ENCODE results near the gene TNFRSF9.
"Not testable (repeated sequence)": the region's sequence is repeated elsewhere in the genome, so short reads cannot be mapped to it uniquely, and the experiment has no call there.

The TNFRSF9 gene

DNA sequence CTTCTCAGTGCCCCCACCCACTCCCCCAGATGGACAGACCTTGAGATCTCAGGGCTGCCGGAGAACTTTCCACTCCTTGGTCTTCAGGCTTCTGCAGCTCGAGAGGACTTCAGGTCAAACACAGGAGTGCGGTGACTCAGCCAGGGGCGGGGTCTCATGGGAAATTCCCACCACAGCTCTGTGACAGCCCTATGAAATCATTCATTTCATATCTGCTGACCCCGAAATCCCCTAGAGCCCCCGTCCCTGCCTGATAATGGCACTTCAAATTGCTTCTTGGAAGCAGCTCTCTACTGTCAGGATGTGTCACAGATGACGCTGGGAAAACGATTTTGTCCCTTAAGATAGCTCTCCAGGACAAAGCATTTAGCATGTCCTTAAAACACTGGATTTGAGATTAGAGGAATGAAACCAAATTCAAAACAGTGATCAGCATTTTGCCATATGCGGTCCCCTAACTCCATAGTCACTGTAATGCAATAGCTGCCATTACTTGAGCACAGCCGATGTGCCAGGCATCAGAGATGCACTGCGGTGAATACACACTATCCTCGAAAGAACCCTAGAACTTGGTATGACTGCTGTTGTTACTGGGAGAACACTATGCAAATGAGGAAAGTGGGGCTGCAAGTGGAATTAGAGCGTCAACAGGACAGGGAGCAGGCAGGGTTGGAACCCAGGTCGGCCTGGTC is at the start of gene TNFRSF9:
Gene TNFRSF9, minus strand, starts transcription at position 95 of the 692 bp plus-strand sequence. CDS start 845 bp downstream, outside the sequence.
- no peak for DNase-seq

DNA sequence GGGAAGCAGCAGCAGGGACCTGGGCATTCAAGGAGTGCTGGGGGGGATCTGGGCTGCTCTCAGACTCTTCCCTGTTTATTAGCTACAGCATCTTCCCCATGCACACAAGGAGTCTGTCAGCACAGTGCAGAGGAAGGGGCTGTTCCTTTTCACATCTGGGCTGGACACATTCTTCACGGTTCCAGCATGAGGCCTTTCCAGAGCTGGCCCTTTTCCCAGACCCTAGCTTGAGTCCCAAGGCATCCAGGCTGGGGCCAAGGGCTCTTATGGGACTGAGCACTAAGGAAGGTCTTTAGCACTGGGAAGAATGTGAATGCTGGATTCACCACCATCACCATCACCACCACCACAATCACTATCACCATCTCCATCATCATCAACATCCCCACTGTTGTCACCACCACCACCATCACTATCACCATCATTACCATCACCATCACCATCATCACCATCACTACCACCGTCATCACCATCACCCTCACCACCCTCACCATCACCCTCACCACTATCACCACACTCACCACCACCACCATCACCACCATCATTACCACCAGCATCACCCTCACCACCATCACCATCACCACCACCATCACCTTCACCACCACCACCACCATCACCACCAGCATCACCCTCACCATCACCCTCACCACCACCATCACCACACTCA is 49.3 kb upstream of the TNFRSF9 start:
- DNase-seq = no peak

DNA sequence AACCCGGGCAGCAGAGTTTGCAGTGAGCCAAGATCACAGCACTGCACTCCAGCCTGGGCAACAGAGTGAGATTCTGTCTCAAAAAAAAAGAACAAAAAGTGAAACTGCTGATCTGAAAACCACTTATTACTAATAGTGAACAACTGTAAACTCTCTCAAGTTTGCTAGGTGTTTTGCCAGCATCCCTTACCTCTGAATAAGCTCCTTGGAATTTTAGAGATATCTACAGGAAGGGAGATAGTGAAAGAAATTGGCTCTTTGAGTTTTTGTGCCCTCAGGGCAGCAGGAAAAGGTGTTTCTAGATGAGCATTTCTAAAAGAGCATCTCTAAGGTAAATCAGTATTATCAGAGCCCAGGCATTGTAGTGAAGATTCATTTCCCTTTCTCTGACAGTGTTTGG is 47.9 kb upstream of the TNFRSF9 start:
- DNase-seq = no peak

DNA sequence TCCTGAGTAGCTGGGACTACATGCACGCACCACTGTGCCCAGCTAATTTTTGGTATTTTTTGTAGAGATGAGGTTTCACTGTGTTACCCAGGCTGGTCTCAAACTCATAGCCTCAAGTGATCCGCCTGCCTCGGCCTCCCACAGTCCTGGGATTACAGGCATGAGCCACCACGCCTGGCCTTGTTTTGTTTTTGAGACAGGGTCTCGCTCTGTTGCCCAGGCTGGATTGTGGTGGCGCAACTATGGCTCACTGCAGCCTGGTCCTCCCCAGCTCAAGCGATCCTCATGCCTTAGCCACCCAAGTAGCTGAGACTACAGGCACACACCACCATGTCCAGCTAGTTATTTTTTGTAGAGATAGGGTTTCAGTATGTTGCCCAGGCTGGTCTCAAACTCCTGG is 46.9 kb upstream of the TNFRSF9 start:
- DNase-seq = no peak

DNA sequence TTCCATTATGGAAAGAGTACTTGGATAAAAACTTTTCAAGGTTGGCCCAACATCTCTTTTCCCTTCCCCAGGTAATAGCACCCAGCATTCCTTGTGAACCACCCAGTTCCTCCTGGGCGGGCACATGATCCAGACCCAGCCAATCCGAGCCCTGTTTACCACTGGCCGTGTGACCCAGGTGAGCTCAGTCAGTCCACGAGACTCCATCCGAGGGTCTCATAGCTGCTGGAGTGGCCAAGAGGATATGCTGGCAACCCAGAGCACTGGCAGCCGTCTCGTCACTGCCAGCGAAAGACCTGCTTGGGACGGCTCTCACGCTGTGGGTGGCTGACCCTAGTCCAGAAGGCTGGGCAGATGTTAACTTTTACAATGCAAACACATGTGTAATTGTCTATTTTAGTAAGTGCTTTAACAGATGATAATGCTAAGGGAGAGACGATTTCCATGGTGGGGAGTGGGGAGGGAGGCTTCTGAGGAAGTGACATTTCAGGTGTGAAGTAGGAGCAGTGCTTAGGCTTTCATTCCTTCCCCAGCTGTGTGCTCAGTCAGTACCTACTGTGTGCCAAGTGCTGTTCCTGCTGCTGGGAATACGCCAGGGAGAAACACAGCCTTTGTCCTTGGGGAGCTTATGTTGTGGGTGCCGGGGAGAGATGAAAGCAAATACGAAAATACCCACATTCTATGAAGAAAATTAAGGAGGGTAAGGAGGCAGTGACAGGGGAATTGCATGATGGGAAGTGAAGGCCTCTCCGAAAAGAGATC is 45.4 kb upstream of the TNFRSF9 start:
- no peak for DNase-seq

DNA sequence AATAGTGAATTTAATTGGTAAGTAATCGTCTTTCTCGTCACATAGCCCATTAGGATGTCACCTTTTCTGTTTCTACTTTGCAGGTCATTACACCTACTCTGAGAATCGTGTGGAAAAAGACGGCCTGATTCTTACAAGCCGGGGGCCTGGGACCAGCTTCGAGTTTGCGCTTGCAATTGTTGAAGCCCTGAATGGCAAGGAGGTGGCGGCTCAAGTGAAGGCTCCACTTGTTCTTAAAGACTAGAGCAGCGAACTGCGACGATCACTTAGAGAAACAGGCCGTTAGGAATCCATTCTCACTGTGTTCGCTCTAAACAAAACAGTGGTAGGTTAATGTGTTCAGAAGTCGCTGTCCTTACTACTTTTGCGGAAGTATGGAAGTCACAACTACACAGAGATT is 44.2 kb upstream of the TNFRSF9 start:
- no peak for DNase-seq

DNA sequence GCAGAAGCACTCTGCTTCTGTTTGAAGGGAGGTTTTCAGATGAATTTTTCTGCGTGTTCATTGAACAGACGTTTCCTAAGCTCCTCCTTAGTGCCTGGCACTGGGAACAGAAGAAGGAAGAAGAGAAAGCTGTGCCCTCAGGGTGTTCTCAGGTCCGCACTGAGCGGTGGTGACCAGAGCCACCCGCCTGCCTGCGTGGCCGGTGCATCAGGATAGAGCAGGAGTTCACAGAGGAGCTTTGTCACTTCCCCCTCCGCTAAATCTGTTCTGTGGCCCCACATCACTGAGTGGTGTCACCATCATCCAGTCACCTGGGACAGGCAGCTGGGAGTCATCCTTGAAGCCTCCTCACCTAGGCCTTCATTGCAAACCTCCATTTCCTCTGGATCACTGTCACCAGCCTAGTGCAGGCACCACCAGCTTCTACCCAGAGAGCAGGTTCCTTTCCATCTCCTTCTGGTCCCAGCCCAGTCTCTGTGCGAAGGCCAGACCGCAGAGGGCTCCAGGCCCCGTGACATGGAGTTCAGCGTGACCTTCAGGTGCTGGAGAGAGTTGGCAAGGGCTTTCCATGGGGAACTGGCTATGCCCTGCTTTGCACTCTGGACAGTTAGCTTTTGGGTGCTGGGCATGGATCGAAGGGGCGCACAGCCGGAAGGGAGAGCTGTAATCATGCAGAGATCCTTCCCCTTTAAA is 42.6 kb upstream of the TNFRSF9 start:
- no peak for DNase-seq

DNA sequence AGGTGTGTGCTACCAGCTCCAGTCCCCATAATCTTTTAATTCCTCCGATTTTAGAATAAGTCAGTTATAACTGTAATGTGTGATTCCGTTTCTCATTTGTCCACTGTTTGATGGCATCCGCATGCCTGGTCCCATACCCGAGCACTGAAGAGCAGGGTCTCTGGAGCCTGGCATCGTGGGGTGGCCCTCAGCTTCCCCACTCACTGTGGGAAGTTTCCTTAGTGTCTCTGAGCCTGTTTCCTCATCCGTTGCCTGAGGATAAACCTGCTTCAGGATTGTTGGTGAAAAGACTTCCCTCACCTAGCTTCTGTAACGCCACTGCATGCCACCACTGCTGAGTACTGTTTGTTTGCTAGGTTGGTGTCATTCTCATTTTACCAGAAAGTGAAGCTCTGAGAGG is 40.3 kb upstream of the TNFRSF9 start:
- DNase-seq = no peak

DNA sequence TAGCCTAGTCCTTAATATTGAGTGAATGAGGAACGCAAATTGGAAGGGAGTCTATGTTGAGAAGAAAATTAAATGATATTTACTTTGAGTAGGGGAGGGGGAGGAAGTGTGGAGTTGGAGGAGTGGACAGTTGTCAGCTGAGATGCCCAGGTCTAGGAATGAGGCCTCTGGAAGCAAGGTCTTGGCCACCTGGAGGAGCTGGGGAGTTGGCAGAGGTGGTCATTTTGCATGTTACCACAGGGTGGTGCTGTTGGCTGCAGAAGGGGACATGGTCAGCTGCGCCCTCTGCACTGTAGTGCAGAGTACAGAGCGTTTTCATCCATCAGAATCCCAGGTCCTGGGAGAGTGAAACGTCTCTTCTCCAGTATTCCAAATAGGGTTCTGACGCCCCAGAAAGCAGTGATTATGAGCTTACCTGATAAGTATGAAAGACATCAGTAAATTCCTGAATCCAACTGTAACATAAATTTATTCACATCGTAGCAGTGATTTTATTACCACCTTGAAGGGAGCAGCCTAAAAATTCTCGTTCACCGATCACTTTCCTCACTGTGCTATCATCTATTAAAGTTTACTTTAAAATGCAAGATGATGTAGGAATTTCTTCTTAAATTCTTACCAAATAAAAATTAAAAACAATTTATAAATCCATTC is 34.7 kb upstream of the TNFRSF9 start:
- peak; percentile 54 for DNase-seq

DNA sequence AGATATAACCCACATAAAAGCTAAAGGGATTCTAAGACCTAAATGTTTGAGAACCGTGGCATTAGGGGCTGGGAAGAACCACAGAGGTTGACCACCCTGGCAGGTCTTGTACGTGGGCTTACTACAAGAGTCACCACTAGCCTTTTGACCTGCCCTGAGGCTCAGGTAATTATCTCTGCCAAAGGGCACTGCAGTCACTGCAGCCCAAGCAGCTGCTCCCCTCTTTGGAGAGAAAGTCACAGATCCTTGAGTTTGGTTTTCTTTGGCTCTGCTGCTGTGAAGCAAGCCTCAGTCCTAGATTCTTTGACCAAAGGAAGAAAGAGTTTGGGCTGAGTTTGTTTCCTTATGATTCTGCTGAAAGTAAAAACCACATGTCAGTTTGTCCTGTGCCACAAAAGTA is 32.4 kb upstream of the TNFRSF9 start:
- no peak for DNase-seq

DNA sequence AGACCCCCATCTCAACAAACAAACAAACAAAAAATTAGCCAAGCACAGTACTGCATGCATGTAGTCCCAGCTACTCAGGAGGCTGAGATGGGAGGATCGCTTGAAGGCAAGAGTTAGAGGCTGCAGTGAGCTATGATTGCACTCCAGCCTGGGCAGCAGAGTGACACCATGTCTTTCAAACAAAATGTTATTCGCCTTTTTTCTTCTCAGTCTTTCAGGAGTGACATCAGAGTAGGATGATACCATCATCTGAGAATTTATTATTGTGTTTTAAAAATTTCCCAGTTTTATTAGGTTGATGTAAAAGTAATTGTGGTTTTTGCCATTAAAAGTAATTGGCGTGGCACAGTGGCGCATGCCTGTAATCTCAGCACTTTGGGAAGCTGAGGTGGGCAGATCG is 31.6 kb upstream of the TNFRSF9 start:
- no peak for DNase-seq

DNA sequence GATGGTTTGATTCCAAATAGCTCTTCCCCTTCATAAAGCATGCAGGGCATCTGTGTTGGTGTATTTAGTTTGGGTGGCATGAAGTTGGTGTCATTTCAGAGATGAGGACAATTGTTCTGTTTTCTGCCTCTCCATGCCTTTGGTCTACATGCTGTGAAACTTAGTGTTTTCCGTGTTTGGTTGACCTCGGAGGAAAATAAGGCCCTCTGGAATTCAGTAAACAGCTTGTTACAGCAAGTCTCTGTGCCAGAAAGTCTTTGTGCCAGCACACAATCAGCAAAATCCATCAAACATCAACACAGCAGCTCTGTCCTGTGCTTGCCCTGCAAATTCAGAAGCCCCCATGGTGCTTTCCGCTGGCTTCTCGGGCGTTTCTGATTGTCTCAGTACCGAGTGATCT is 30.4 kb upstream of the TNFRSF9 start:
- no peak for DNase-seq

DNA sequence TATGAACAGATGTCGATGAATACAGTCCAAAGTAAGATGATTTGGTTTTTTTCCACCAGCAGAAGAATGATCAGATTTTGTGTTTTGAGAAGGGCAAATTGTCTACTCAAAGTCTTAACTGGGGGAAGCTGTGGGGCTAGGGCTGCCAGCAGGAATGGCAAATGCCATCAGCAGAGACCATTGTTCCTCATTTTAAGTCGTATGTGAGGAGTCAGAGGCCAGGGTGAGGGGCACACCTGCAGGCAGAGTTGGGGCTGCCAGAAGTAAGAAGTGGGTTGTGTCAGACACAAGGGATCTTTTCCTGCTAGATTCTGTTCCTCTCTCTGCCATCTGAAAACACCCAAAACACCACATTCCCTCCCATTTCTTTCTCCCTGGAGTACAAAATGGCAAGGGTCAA is 29.6 kb upstream of the TNFRSF9 start:
- no peak for DNase-seq

DNA sequence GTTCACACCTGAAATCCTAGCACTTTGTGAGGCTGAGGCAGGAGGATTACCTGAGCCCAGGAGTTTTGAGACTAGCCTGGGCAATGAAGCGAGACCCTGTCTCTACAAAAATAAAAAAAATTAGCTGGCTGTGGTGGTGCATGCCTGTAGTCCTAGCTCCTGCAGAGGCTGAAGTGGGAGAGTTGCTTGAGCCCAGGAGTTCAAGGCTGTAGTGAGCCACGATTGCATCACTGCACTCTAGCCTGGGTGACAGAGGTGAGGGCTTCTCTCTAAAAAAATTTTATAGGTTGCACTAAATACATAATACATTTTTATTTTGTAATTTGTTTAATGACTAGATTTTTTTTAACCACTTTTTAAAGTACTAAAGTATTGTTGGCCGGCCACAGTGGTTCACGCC is 27.0 kb upstream of the TNFRSF9 start:
- DNase-seq = no peak

DNA sequence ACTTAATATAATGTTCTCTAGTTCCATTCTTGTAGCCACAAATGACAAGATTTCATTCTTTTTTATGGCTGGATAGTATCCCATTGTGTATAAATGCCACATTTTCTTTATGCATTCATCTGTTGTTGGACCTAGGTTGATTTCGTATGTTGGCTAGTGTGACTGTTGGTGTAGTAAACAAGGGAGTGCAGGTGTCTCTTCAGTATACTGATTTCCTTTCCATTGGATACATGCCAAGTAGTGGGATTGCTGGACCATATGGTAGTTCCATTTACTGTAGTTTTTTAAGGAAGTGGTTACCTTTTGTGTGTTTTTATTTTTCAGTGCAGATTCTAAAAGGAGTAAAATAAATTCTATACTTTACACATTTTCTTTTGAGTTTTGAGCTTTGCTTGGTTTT is 26.6 kb upstream of the TNFRSF9 start:
- DNase-seq = no peak

DNA sequence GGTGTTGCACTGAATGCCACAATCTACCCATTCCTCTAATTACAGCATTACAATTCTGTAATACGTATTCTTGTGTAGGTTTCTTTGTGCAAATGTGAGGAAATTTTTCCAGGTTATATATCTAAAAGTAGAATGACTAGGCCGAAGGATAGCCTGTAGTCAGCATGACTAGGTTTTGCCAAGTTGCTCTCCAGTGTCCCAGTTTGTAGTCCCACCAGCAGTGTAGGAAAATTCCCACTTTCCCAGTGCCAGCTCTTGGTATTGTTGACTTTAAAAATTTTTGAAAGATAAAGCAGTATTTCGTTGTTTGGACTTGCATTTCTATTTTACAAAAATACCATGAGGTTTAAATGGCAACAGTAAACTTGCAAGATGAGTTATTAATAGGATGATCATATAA is 23.8 kb upstream of the TNFRSF9 start:
- no peak for DNase-seq

DNA sequence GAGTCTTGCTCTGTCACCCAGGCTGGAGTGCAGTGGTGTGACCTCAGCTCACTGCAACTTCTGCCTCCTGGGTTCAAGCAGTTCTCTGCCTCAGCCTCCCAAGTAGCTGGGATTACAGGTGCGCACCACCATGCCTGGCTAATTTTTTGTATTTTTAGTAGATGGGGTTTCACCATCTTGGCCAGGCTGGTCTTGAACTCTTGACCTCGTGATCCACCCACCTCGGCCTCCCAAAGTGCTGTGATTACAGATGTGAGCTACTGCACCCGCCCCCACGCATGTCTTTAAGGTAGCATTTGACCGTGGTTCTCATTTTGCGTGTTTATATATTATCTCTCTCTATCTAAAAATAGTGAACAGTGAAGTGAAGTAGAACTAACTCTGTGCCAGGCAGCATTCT is 23.2 kb upstream of the TNFRSF9 start:
- not testable (repeated sequence) for DNase-seq

DNA sequence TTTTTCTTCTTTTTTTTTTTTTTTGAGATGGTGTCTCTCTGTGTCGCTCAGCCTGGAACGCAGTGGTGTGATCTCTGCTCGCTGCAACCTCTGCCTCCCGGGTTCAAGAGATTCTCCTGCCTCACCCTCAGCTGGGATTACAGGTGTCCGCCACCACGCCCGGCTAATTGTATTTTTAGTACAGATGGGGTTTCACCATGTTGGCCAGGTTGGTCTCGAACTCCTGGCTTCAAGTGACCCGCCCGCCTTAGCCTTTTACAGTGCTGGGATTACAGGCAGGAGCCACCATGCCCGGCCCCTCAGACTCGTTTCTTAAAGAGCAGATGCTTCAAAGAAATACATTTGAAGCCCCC is 22.7 kb upstream of the TNFRSF9 start:
- not testable (repeated sequence) for DNase-seq

DNA sequence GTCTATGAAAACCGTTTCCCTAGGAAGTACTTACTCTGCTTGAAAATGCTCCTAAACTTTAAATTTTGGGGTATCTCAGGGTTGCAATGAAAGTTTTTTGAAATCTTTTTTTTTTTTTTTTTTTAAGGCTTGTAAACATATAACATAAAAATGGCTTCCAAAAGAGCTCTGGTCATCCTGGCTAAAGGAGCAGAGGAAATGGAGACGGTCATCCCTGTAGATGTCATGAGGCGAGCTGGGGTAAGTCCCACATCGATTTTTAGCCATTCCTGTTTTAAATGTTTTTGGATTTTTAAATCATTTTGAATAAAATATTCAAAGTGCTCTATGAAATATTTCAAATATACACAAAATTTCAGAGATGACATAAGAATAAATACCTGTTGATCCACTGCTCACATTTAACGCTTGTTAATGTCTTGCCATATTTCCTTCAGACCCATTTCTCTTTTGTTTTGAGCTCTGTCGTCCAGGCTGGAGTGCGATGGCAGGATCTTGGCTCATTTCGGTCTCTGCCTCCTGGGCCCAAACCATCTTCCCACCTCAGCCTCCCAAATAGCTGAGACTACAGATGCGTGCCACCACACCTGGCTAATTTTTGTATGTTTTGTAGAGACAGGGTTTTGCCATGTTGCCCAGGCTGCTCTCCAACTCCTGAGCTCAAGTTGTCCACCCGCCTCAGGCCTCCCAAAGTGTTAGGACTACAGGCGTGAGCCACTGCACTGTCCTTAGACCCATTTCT is 22.2 kb upstream of the TNFRSF9 start:
- no peak for DNase-seq

DNA sequence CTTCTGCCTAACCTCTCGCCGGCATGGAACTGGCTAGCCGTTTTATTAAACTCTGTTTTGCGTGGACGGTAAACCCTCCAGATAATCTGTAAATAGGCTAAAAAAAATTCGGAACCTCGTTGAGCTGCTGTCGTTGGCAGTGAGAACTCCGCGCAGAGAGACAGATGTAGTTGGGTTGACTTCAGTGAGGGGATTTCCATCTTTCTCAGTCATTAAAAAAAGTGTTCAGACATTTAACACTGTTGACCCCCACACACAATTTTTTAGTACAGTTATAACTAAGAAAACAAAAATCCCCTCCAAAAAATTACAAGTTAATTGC is 21.3 kb upstream of the TNFRSF9 start:
- DNase-seq = no peak

DNA sequence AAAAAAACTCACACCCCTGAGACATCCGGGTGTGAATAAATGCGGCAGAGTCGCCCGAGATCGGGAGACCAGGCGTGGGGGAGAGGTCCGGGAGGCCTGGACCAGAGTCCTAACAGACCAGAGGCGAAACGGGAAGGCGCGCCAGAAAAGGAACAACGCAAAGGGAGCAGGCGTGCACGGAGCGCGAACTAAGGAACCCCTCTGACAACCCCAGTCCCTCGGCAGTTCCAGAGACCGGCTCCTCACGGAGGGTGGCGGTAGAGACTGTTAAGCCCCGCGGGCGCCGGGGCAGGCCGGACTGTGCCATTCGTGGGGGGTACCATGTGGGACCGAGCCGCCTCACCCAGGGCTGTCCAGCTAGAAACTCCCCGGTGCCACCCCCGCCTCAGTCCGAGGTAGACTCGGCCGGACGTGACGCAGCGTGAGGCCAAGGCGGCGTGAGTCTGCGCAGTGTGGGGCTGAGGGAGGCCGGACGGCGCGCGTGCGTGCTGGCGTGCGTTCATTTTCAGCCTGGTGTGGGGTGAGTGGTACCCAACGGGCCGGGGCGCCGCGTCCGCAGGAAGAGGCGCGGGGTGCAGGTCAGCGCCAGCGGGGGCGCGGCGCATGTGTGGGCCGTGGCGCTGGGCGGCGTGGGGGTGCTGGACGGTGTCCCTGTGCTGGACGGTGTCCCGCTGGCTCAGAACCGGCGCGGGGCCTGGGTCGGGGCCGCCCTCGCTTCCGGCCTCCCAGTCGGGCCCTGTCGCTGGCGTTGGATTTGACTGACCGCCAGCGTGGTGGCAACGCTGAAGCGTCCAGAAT is 20.8 kb upstream of the TNFRSF9 start, which contains the start of gene PARK7:
Gene PARK7, plus strand, starts transcription at position 496 of the 798 bp plus-strand sequence. CDS start 1,075 bp downstream, outside the sequence.
- DNase-seq = peak; percentile 100

DNA sequence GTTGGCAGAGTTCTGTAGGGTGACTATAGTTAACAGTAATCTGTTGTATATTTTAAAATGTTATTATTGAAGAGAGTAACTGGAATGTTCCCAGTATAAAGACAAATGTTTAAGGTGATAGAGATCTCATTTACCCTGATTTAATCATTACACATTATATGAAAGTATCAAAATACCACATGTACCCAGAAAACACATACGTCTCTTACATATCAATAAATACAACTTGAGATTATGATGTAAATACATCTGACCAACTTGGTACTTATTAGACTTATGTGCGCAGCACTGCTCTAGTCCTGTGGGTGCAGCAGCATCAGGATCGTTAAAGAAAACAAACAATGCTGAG is 20.2 kb upstream of the TNFRSF9 start:
- no peak for DNase-seq
